K562 treated with DMSO at 1 percent for 24 hours (cell line): Measurements from ENCODE around the gene LMX1B. TPM values are rescaled to one million over a fixed set of nuclear protein-coding genes. Genes with fewer than 3 reads are reported as not detected.

Source experiments
- total RNA-seq: library from RNA; unstranded; fragments of 300-600 nt; gene quantifications from 2 replicates; pipeline ENCODE4 v1.2.3, GENCODE V29; 2022; ENCODE audit warnings: low read depth; ENCODE audit not compliant: insufficient read depth

Gene LMX1B
- total RNA-seq, result not detected in 2 replicates

GRCh38 chr9:126613651-126614050 lies at the start of gene LMX1B:
Gene LMX1B, plus strand, starts transcription at chr9:126613928. Its CDS starts 522 bp downstream, at chr9:126614450.

Other genes with a start within 250 kb of the LMX1B start
- gene ZBTB43, start 191.1 kb downstream of the LMX1B start, total RNA-seq, result 5.0 and 5.4 TPM in 2 replicates
- gene ZBTB34, start 246.7 kb downstream of the LMX1B start, total RNA-seq, result 7.3 and 7.7 TPM in 2 replicates